HG03520 (cell line): ENCODE measurements around the gene DCANP1.

Experiments used
- ATAC-seq: cut with Tn5 transposase; IDR thresholded peaks from one replicate; pipeline ENCODE4 v1.9.1; 2021; ENCODE audit warnings: mild to moderate bottlenecking, moderate library complexity; ENCODE audit not compliant: unreplicated experiment

The DCANP1 gene

DNA sequence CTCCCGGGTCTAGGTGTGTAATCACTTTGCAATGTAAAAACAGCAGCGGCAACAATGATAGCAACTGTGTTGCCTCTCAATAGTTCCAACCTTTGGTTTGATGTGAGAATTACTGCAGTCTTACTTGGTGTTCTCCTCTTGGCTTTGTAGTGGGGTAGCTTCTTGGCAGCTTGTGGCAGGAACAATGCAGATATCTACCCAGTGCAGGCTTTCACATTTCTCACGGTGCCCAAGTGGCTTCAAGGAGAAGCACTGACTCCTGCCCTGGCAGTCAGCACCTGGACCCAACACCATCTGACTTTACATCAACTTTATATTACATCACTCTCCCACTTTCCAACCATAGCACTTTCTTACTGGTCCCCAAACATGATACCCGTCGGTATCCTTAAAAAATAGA, 33.4 kb upstream of the DCANP1 start:
- no peak for ATAC-seq

- ATAC-seq, result no peak
Observed at GRCh38 chr5:135478938-135479337, 31.8 kb upstream of the DCANP1 start.

GRCh38 chr5:135477613-135478066, 30.5 kb upstream of the DCANP1 start:
- ATAC-seq, result no peak

- ATAC-seq, result no peak
Observed at GRCh38 chr5:135476615-135477581, 29.8 kb upstream of the DCANP1 start.

DNA sequence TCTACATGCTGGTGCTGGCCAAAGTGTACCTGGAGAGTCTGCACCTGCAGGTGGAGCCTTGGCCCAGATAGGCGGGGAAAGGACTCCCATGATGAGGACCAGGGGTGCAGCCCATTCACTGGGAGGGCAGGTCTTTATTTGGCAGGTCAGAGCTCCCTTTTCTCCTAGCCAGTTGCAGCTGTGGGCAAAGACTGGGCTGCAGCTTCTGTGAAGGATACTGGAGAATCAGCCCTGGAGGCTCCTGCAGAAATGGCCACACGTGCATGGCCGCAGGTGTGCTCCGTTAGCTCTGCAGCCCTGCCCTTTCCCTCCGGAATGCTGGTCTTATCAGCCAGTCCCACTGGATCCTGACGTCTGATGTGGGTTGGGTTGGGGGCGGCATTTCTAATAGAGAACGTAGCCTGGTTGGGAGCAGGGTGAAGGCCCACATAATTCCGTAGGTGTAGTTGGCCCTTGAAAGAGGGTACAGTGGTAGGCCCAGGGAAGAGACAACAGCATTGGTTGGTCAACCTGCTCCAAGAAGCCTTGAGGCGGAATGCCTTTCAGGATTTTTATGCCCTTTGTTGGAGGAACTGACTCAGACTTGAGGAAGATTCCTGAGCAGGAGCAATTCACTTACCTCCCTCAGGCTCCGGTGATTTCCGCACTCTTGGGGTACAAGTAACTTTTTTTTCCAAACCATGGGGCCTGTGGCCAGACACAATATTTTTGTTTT, 27.0 kb upstream of the DCANP1 start:
- no peak for ATAC-seq

- no peak for ATAC-seq
Observed at GRCh38 chr5:135472141-135472540, 25.0 kb upstream of the DCANP1 start.

GRCh38 chr5:135471726-135472125, 24.6 kb upstream of the DCANP1 start:
- no peak for ATAC-seq

- no peak for ATAC-seq
Observed at GRCh38 chr5:135469911-135470310, 22.8 kb upstream of the DCANP1 start.

GRCh38 chr5:135468541-135468940, 21.4 kb upstream of the DCANP1 start:
- ATAC-seq, result no peak

DNA sequence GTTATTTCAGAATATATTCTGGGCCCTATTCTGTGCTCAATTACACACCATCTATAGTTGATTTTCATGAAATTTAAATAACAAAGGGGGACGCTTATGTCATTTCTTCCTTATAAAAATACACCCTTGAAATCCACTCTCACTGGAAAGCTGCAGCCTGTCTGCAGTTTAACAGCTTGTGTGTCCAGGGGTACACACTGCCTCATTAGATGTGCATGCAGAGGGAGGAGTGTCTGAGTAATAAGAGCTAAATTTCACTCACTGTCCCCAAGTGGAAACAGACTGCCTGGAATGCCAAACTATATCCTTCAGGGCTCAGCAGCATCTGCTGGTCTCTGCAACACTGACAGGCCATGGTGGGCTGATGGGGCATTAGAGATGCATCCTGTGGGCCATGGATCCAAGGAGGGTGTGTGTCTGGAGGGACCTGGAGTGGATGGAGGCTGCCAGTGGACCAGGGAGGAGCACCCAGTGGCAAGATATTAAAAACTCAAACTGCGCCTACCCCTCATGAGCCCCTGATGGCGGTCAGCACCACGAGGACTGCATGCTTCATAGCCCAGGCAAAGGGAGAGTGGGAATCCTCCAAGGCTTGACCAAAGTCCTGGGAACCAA, 20.8 kb upstream of the DCANP1 start:
- no peak for ATAC-seq

GRCh38 chr5:135467051-135467625, 20.0 kb upstream of the DCANP1 start:
- no peak for ATAC-seq

DNA sequence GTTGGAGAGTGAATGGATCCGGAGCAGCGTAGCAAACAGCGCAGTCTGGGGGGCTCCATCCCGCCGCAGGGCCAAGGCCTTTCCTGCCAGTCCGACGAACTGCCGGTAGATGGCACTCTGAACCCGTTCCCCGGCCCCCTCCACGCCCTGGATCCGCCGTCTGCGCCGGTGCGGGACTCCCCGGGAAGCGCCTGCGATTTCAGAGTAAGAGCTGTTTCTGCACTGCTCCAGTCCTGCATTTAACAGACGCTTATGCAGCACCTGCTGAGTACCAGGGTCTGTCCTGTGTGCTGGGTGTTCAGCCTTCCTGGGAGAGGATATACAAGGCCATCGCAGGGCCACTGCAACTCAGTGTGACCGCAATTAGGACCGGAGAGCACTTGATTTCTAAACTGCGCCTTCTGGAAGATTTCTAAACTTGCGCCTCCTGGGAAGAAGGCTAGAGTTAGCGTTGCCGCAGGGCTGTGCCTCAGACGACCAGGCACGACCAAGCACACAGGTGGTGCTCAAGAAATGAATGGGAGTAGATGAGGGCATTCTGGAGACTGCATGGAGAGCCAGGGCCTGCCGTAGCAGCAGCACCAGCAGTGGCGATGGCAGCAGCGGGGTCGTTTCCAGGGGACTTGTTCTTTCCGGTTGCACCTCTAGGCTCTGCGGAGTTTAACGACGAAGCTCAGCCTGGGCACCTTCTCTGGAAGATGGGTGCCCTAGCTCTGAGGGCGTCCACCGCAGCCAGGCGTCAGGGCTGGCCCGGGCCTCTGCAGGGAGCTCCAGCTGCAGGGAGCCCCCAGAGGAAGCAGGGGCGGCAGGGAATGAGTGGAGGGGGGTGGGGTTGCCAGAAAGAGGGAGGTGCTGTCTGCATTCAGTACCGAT, 19.3 kb upstream of the DCANP1 start:
- ATAC-seq, result no peak

DNA sequence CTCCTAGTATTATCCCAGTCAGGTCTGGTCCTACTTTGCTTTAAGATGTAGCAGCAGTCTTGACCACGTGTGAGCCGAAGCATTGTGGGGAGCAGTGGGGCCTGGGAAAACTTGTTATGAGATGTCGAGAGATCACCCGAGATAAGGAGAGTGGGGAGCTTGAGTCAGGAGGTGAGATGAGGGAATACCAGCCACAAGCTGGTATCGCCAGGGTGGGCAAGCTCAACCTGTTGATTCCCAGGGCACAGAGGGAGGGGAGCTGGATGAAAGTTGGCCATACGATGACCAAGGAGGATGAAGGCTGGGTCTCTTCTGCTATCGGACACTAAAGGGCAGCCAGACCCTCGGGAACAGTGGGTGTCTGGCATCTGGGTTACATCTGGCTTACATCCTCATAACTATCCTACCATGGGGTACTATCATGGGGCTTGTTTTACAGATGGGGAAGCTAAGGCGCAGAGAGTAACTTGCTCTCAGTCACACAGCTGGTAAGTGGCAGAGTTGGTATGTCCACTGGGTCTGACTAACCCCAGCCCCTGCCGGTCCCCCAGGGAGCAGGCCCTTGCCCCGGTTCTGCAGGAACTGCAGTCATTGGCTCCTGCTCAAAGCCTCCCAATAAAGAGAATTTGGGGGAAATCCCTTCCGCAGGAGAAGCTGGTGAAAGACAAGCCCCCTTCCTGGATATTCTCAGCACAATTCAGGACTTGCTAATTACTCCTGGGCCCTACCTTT, 18.4 kb upstream of the DCANP1 start:
- ATAC-seq, result no peak

DNA sequence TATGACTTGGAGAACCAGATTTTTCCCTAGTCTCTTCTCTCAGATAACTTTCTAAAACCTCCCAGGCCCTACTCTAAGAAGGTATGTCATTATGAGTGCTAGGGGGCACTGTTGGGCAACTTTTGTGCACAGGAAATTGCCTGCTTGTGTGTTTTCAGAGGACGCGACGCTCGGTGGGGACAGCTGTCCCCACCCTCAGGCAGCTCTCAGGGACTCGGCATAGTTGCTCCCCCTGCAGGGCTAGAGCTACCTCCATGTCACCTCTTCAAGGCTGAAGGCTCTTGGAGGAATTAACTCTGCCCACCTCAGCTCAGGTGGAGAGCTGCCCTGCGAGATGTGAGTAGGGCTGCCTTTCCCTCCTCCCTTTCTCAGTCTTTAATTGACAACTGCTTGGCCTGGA, 15.2 kb upstream of the DCANP1 start:
- ATAC-seq, result no peak

GRCh38 chr5:135461481-135462151, 14.5 kb upstream of the DCANP1 start:
- ATAC-seq, result no peak

DNA sequence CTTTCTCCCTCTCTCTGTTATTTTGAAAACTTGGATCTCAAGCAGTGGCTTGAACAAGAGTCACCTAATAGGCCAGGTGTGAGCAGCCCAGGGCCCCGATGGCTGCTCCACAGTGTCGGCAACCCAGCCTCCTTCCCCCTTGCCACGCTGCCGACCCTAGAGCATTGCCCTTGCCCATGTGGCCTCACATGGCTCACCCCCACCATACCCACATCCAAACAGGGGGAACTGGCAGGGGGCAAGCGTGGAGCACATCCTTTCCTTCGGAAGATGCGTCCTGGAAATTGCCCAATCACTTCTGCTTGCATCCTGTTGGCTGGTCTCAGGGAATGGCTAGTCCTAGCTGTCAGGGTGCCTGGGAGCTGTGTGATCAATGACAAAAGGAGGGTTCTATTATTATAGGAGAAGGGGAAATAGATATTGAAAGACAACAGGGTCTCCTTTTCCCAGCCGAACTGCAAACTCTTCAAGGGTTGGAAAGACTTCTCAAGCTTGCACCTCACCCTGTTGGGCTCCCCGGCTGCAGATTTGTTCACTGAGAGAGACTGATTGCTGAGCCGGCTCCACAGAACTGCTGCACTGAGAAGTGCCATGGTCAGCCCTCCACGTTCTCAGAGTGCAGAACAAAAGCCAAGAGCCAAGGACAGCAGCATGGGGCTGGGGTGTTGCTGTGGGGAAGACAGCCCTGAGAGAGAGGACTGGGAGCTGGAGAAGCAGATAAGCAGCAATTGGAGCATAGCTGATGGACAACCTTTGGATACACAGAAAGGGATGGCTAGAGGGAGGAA, 13.3 kb upstream of the DCANP1 start:
- no peak for ATAC-seq

- ATAC-seq, result no peak
Observed at GRCh38 chr5:135458921-135459331, 11.8 kb upstream of the DCANP1 start.

DNA sequence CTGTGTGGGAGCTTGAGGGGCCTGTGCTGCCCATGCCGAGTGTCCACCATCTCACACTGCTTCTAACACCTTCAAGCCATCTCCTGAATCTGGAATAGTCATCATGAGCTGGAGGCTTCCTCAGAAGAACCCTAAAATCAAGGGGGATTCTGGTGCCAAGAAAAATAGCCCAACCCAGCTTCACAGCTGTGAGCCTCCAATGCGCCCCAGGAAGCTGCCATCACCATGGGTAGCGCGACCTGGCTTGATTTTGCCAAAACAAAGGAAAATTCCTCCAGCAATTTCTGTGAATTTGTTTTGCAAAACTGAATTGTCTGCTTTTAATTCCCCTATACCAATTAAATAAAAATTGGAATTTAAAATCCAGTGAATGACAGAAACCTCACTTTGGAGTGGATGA, 11.2 kb upstream of the DCANP1 start:
- no peak for ATAC-seq
